ENCODE measurements around the gene CYTH2.

DNA sequence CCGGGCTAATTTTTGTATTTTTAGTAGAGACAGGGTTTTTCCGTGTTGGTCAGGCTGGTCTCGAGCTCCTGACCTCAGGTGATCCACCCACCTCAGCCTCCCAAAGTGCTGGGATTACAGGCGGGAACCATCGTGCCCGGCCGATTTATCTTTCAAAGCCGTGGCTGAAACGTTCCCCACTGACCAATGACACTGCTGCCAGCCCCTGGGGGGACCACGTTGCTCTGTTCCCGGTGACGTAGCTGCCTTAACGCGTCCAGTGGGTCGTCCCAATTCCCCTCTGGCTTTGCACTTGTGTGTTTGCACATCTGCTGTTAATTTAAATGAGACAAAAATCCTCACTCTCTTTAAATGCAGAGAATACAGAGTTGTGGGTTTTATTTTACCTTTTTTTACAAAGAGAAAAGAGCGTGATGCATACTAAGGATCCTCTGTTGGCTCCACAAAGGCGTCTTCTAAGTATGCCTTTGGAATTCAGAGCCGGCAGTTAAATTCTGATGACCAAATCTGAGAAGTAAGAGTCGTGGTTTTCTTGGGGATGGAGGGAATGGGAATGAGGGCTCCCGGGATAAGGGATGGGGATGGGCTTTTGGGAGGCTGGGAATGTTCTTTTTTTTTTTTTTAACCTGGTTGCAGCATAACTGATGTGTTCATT, 61.0 kb downstream of the CYTH2 start:
- TF ChIP-seq POLR2A (IDR thresholded peaks at IDR 0.05) = no peak
- TF ChIP-seq, protein P1, sequence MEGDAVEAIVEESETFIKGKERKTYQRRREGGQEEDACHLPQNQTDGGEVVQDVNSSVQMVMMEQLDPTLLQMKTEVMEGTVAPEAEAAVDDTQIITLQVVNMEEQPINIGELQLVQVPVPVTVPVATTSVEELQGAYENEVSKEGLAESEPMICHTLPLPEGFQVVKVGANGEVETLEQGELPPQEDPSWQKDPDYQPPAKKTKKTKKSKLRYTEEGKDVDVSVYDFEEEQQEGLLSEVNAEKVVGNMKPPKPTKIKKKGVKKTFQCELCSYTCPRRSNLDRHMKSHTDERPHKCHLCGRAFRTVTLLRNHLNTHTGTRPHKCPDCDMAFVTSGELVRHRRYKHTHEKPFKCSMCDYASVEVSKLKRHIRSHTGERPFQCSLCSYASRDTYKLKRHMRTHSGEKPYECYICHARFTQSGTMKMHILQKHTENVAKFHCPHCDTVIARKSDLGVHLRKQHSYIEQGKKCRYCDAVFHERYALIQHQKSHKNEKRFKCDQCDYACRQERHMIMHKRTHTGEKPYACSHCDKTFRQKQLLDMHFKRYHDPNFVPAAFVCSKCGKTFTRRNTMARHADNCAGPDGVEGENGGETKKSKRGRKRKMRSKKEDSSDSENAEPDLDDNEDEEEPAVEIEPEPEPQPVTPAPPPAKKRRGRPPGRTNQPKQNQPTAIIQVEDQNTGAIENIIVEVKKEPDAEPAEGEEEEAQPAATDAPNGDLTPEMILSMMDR (IDR thresholded peaks at IDR 0.05) = no peak
